WTC11 (cell line): ENCODE measurements around the gene COL5A2.

Experiments used
- JUN ChIP-seq: sonication (generic); formaldehyde crosslinking; IDR thresholded peaks from 2 replicates; pipeline ENCODE4 v1.8.0; 2023; ENCODE audit warnings: mild to moderate bottlenecking, missing genetic modification reagents
- NR3C1 ChIP-seq: sonication (generic); formaldehyde crosslinking; conservative IDR thresholded peaks from 2 replicates; pipeline ENCODE4 v1.8.1; 2023; ENCODE audit warnings: low read depth, mild to moderate bottlenecking, missing genetic modification reagents
- ZNF416 ChIP-seq: fragments of 250-450 bp; sonication (Bioruptor Pico); IDR thresholded peaks from 2 replicates; pipeline ENCODE4 v1.9.0; 2021; ENCODE audit warnings: mild to moderate bottlenecking, inconsistent platforms
- ZNF423 ChIP-seq: fragments of 250-450 bp; sonication (Bioruptor Pico); IDR thresholded peaks from 2 replicates; pipeline ENCODE4 v2.1.2; 2022; ENCODE audit warnings: mild to moderate bottlenecking, moderate library complexity
- TF ChIP-seq, protein P1 (sequence below): sonication (generic); formaldehyde crosslinking; IDR thresholded peaks from 2 replicates; pipeline ENCODE4 v1.8.1; 2023; ENCODE audit warnings: mild to moderate bottlenecking, missing genetic modification reagents, moderate library complexity

DNA sequence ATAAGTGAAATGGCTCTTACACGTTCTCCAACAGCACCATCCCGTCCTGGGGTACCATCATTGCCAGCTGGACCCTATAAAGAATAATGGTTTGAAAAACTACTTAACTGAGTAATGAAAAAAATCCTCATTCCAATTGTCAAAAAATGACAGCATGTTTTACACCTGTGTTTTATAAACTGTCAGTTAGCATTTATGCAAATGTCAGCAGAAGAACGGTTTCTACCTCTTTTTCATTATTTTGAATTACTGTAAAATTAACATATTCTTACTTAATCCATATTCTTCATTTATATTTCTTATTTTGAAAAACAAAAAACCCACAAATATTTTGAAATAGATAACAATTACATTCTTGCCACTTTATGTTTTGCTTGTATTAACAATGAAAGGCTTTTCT lies 131.4 kb downstream of the COL5A2 start:
- no peak for TF ChIP-seq ZNF423 (CRISPR knock-in tag)
- TF ChIP-seq, protein P1, sequence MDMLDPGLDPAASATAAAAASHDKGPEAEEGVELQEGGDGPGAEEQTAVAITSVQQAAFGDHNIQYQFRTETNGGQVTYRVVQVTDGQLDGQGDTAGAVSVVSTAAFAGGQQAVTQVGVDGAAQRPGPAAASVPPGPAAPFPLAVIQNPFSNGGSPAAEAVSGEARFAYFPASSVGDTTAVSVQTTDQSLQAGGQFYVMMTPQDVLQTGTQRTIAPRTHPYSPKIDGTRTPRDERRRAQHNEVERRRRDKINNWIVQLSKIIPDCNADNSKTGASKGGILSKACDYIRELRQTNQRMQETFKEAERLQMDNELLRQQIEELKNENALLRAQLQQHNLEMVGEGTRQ (CRISPR knock-in tag), result no peak
- no peak for TF ChIP-seq NR3C1 (CRISPR knock-in tag)
- TF ChIP-seq ZNF416, result no peak
- no peak for TF ChIP-seq JUN
